Adrenal gland (tissue), 12 donors: ENCODE results near the gene NACC2. TPM values are rescaled to one million over a fixed set of nuclear protein-coding genes. Genes with fewer than 3 reads are reported as not detected.

Experiments
- DNase-seq, 7 donors: peaks; one replicate each; pipeline ENCODE4 v3.0.0-alpha.2; 2019 to 2020
- H3K27ac ChIP-seq, 5 donors: fragments of 200-600 bp; sonication (generic) in 4 of 5; 1 replicate in 3 of 5; 2 replicates in 2 of 5; pipeline versions ENCODE4 v1.5.1 to v1.8.0; 2016 to 2020; ENCODE audit warnings: mild to moderate bottlenecking in 1 of 5
- H3K27me3 ChIP-seq: fragments of 200-600 bp; 2 replicates; pipeline ENCODE4 v1.8.0; 2021
- H3K36me3 ChIP-seq, 2 donors: fragments of 200-600 bp; replicated peaks in 1 of 2; 1 replicate in 1 of 2; 2 replicates in 1 of 2; pipeline versions ENCODE4 v1.5.1 to v1.8.0; 2018 to 2022
- H3K4me1 ChIP-seq, 2 donors: fragments of 200-600 bp; replicated peaks in 1 of 2; 1 replicate in 1 of 2; 2 replicates in 1 of 2; pipeline versions ENCODE4 v1.5.1 to v1.8.0; 2018 to 2021
- H3K4me3 ChIP-seq, 4 donors: fragments of 200-600 bp; sonication (generic) in 3 of 4; one replicate each; pipeline ENCODE4 v1.5.1; 2016 to 2018
- H3K9me3 ChIP-seq, 3 donors: fragments of 200-600 bp; sonication (generic) in 1 of 3; replicated peaks in 1 of 3; 1 replicate in 2 of 3; 2 replicates in 1 of 3; pipeline versions ENCODE4 v1.5.1 to v1.8.0; 2016 to 2021
- CTCF ChIP-seq, 6 experiments: fragments of 450-650 bp in 4 of 6; fragments of 200-600 bp in 2 of 6; sonication (generic) in 1 of 6; IDR thresholded peaks; 1 replicate in 5 of 6; 2 replicates in 1 of 6; pipeline versions ENCODE4 v1.5.1 to v1.8.0; 2016 to 2021; ENCODE audit warnings: antibody characterized with exemption in 6 of 6, mild to moderate bottlenecking in 2 of 6, moderate library complexity in 1 of 6
- POLR2A ChIP-seq, 2 donors: fragments of 450-650 bp; IDR thresholded peaks; one replicate each; pipeline ENCODE4 v1.6.1; 2017; ENCODE audit warnings: antibody characterized with exemption in 2 of 2, mild to moderate bottlenecking in 2 of 2, moderate library complexity in 1 of 2
- WGBS, 4 donors: extraction: QIAGEN DNeasy Blood & Tissue Kit in 2 of 4; methylation state at CpG; one replicate each; pipeline versions ENCODE4 v1.1.5 to v1.1.7; 2013 to 2017; 5-methylcytosine and 5-hydroxymethylcytosine counted together
- intact Hi-C, 2 donors: fragments of 100-400 bp; cut with DNase I; formaldehyde crosslinking; loops; one replicate each; pipeline versions ENCODE4 v1.14.1 to v1.15.0; 2022 to 2023
- polyA plus RNA-seq, 3 donors: library from polyadenylated mRNA; stranded (reverse); fragments of 200-250 nt in 2 of 3; fragments of 350-450 nt in 1 of 3; fragmentation: Illumina TruSeq in 1 of 3; extraction: RNeasy Lipid Tissue Mini Kit (QIAGEN cat#74804) in 1 of 3; gene quantifications; one replicate each; pipeline ENCODE4 v1.2.3, GENCODE V29; 2013 to 2014
- total RNA-seq, 9 donors: library from RNA; depleted of rRNA in 4 of 9; stranded (reverse); fragments of >200 nt in 4 of 9; fragments of 120-200 nt in 1 of 9; fragmentation: NEBNext Ultra II Directional in 1 of 9; extraction: Animal tissue kit (Norgen Biotek cat#: 25700) in 1 of 9; gene quantifications; one replicate each; pipeline versions ENCODE4 v1.1.0 to v1.2.4, GENCODE V29; 2013 to 2023
- donor health status: healthy with polysubstance abuse.
- donor health status: Bipolar disorder and iron deficiency.
- donor health status: DM: yes; HTN: yes; CAD: no.
- donor health status: DM: no; HTN: no; CAD: no.
- donor health status: DM: no; HTN: no; CAD: no.
- donor health status: DM: yes; HTN: yes; CAD: no.

NACC2 gene
- total and polyA plus RNA-seq, 12 donors, result 3.3 to 61.0 (median 35.3) TPM

DNA sequence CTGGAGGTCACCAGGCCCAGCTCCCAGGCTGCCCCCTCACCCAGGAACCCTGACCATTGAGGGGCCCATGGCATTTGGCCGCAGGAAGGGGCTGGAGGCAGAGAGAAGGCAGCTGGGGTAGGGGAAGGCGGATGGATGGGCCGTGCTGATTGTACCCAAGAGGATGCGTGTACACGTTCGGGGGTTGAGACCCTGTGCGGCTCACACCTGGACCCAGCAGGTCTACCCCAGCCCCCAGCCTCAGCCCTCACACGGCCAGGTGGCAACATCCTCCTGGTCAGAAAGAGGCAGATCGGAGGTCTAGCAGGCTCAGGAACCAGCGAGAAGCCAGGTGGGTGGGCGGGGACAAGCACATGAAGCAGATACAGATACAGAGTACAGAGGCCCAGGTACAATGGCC, 33.7 kb downstream of the NACC2 start:
- Histone ChIP-seq H3K4me3 (no peak overlapping the region), H3K27ac (no peak overlapping the region), H3K4me1 (peaks cover 11 to 14% of the 10 kb centered on the region in 2 donors), H3K27me3 (no peaks in the 10 kb centered on the region), H3K9me3 (no peaks in the 10 kb centered on the region), H3K36me3 (peaks cover 0 to 6% of the 10 kb centered on the region in 2 donors)
- 80 to 97% (median 94%) methylated on average over 4 to 11 of the region's 11 CpGs for WGBS, 4 donors
- TF ChIP-seq POLR2A (IDR thresholded peaks at IDR 0.05), result no peak
- TF ChIP-seq CTCF (IDR thresholded peaks at IDR 0.05), result no peak
- intact Hi-C loops, result no loop called here
- no peak for DNase-seq

DNA sequence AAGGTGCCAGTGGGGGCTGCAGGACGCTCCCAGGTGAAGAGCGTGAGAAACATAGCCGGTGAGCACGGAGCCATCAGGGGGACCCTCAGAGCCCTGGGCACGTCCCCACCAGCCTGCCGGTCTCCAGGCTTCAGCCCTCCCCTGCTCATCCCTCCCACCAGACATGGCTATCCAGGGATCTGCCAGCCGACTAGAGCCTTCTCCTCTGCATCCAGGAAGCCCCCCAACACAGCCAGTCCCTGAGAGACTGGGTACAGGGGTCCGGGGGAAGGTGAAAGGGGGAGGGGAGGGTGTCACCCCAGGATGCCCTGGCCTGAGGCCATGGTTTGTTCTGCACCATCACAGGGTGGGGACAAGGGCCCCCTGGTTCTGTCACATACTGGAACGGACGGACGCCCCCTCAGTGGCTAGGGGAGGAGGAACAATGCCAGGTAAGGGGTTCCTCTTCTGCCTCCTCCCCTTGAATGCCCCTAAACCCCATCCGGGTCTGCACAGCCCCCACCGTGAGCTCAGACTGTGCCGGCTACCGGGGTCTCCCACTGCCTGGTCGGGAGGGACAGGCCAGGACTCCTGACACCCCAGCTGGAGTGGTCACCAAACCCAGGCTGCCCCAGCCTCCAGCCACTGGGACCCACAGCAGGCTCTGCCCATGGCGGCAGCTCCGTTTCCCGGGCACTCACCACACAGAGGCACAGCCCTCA, 34.3 kb downstream of the NACC2 start:
- Histone ChIP-seq H3K9me3 (no peaks in the 10 kb centered on the region), H3K4me3 (no peak overlapping the region), H3K27me3 (no peaks in the 10 kb centered on the region), H3K27ac (no peak overlapping the region), H3K4me1 (peaks cover 11 to 14% of the 10 kb centered on the region in 2 donors), H3K36me3 (peaks cover 0 to 6% of the 10 kb centered on the region in 2 donors)
- 86 to 91% (median 88%) methylated on average over 7 to 19 of the region's 19 CpGs for WGBS, 4 donors
- no peak for DNase-seq
- intact Hi-C loops, result no loop called here
- no peak for TF ChIP-seq POLR2A (IDR thresholded peaks at IDR 0.05)
- no peak for TF ChIP-seq CTCF (IDR thresholded peaks at IDR 0.05)

GRCh38 chr9:136059851-136060670, 35.0 kb downstream of the NACC2 start:
- intact Hi-C loops, result no loop called here
- Histone ChIP-seq H3K4me1 (peaks cover 11 to 14% of the 10 kb centered on the region in 2 donors), H3K27ac (no peak overlapping the region), H3K36me3 (peaks cover 0 to 6% of the 10 kb centered on the region in 2 donors), H3K27me3 (no peaks in the 10 kb centered on the region), H3K4me3 (no peak overlapping the region), H3K9me3 (no peaks in the 10 kb centered on the region)
- TF ChIP-seq CTCF (IDR thresholded peaks at IDR 0.05) (no peak), POLR2A (IDR thresholded peaks at IDR 0.05) (no peak)
- peak in 4 of 7 donors; percentile 30 to 51 (median 42) for DNase-seq
- 71 to 75% (median 72%) methylated on average over 18 to 29 of the region's 29 CpGs for WGBS, 4 donors

DNA sequence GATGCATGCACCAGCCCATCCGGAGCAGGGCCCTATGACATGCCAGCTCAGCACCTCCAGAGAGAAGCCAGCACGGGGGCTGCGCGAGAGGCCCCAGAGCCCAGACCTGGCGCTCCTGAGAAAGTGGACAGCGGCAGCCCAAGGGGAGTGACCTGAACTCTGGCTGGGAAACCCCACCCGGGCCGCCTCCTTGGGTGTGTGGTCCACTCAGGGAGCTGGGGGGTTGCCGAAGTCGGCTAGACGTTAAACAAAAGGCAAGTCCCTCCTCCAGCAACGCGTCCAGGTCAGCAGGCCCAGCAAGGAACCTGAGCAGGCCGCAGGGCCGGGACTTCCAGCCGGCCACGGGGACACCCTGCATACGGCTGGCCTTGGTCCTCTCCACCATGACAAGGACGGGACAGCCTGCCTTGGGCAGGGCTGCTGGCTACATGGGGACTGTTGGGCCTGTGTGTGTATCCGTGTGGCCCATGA, 35.7 kb downstream of the NACC2 start:
- Histone ChIP-seq H3K4me1 (peaks cover 11 to 14% of the 10 kb centered on the region in 2 donors), H3K27ac (no peak overlapping the region), H3K9me3 (no peaks in the 10 kb centered on the region), H3K4me3 (no peak overlapping the region), H3K27me3 (no peaks in the 10 kb centered on the region), H3K36me3 (peaks cover 0 to 6% of the 10 kb centered on the region in 2 donors)
- TF ChIP-seq POLR2A (IDR thresholded peaks at IDR 0.05) (no peak), CTCF (IDR thresholded peaks at IDR 0.05) (no peak)
- DNase-seq, result peak in 4 of 7 donors; percentile 28 to 74 (median 50)
- intact Hi-C loops, result no loop called here
- 76 to 88% (median 77%) methylated on average over 6 to 20 of the region's 20 CpGs for WGBS, 4 donors
